Type B pancreatic cell (in vitro differentiated cells): ENCODE results near the gene DPH6. TPM values are rescaled to one million over a fixed set of nuclear protein-coding genes. Genes with fewer than 3 reads are reported as not detected.

Source experiments
- DNase-seq: peaks from one replicate; pipeline ENCODE4 v3.0.0; 2021; ENCODE audit warnings: mixed read lengths; ENCODE audit not compliant: unreplicated experiment; ENCODE audit errors: extremely low spot score
- H3K27ac Mint-ChIP-seq: 2 replicates; pipeline ENCODE4 v1.8.0; 2021; ENCODE audit warnings: mild to moderate bottlenecking, mixed read lengths
- H3K27me3 Mint-ChIP-seq: 2 replicates; pipeline ENCODE4 v1.8.0; 2021; ENCODE audit warnings: mixed read lengths
- H3K36me3 Mint-ChIP-seq: 2 replicates; pipeline ENCODE4 v1.8.0; 2021; ENCODE audit warnings: mixed read lengths
- H3K4me1 Mint-ChIP-seq: one replicate; pipeline ENCODE4 v1.8.0; 2021; ENCODE audit warnings: mixed read lengths; ENCODE audit not compliant: unreplicated experiment
- H3K4me3 Mint-ChIP-seq: 2 replicates; pipeline ENCODE4 v1.8.0; 2021; ENCODE audit warnings: mild to moderate bottlenecking, mixed read lengths
- H3K9me3 Mint-ChIP-seq: 2 replicates; pipeline ENCODE4 v1.8.0; 2021; ENCODE audit warnings: mixed read lengths
- CTCF ChIP-seq: fragments of 200-600 bp; sonication (generic); conservative IDR thresholded peaks from 2 replicates; pipeline ENCODE4 v1.5.0; 2021; ENCODE audit warnings: antibody characterized with exemption, mild to moderate bottlenecking
- total RNA-seq: library from RNA; stranded (reverse); gene quantifications from 2 replicates; pipeline ENCODE4 v1.2.1, GENCODE V29; 2021; ENCODE audit warnings: low replicate concordance

DPH6 gene
- total RNA-seq, 1 donor from 2014 or later: 13.5 TPM

- H3K27ac Mint-ChIP-seq: no peak overlapping the region
- H3K9me3 Mint-ChIP-seq: no peaks in the 10 kb centered on the region
- H3K4me3 Mint-ChIP-seq: no peak overlapping the region
- no peak for DNase-seq
- H3K4me1 Mint-ChIP-seq: peaks cover 4% of the 10 kb centered on the region
- no peaks in the 10 kb centered on the region for H3K27me3 Mint-ChIP-seq
- no peak for TF ChIP-seq CTCF
- H3K36me3 Mint-ChIP-seq: peaks cover 8% of the 10 kb centered on the region
Measured at GRCh38 chr15:35496585-35496984, 49.4 kb downstream of the DPH6 start.

GRCh38 chr15:35495080-35495479, 50.9 kb downstream of the DPH6 start:
- Mint-ChIP-seq H3K4me1 (peaks cover 4% of the 10 kb centered on the region), H3K27me3 (no peaks in the 10 kb centered on the region), H3K27ac (no peak overlapping the region), H3K9me3 (no peaks in the 10 kb centered on the region), H3K4me3 (no peak overlapping the region), H3K36me3 (peaks cover 12% of the 10 kb centered on the region)
- no peak for DNase-seq
- no peak for TF ChIP-seq CTCF

GRCh38 chr15:35491999-35492398, 54.0 kb downstream of the DPH6 start:
- peaks cover 13% of the 10 kb centered on the region for H3K9me3 Mint-ChIP-seq
- peaks cover 4% of the 10 kb centered on the region for H3K4me1 Mint-ChIP-seq
- H3K27ac Mint-ChIP-seq: no peak overlapping the region
- no peak for DNase-seq
- TF ChIP-seq CTCF: no peak
- no peak overlapping the region for H3K4me3 Mint-ChIP-seq
- H3K36me3 Mint-ChIP-seq: peaks cover 15% of the 10 kb centered on the region
- H3K27me3 Mint-ChIP-seq: no peaks in the 10 kb centered on the region

- peaks cover 19% of the 10 kb centered on the region for H3K9me3 Mint-ChIP-seq
Measured at GRCh38 chr15:35491173-35491572, 54.8 kb downstream of the DPH6 start.

GRCh38 chr15:35490511-35490910, 55.5 kb downstream of the DPH6 start:
- Mint-ChIP-seq H3K4me1 (peaks cover 4% of the 10 kb centered on the region), H3K4me3 (no peak overlapping the region)

More at GRCh38 chr15:35491173-35491572, 54.8 kb downstream of the DPH6 start:
- no peak overlapping the region for H3K27ac Mint-ChIP-seq
- peaks cover 21% of the 10 kb centered on the region for H3K36me3 Mint-ChIP-seq
- H3K4me3 Mint-ChIP-seq: no peak overlapping the region
- DNase-seq: no peak
- no peaks in the 10 kb centered on the region for H3K27me3 Mint-ChIP-seq
- no peak for TF ChIP-seq CTCF
- peaks cover 4% of the 10 kb centered on the region for H3K4me1 Mint-ChIP-seq

More at GRCh38 chr15:35490511-35490910, 55.5 kb downstream of the DPH6 start:
- H3K9me3 Mint-ChIP-seq: peaks cover 25% of the 10 kb centered on the region
- no peak overlapping the region for H3K27ac Mint-ChIP-seq
- peaks cover 28% of the 10 kb centered on the region for H3K36me3 Mint-ChIP-seq
- DNase-seq: no peak
- TF ChIP-seq CTCF: no peak
- no peaks in the 10 kb centered on the region for H3K27me3 Mint-ChIP-seq
